ENCODE results near the gene LRIT1. TPM values are rescaled to one million over a fixed set of nuclear protein-coding genes. Genes with fewer than 3 reads are reported as not detected.

The LRIT1 gene
- total and polyA plus RNA-seq, 5 donors from 2014 or later, result not detected

DNA sequence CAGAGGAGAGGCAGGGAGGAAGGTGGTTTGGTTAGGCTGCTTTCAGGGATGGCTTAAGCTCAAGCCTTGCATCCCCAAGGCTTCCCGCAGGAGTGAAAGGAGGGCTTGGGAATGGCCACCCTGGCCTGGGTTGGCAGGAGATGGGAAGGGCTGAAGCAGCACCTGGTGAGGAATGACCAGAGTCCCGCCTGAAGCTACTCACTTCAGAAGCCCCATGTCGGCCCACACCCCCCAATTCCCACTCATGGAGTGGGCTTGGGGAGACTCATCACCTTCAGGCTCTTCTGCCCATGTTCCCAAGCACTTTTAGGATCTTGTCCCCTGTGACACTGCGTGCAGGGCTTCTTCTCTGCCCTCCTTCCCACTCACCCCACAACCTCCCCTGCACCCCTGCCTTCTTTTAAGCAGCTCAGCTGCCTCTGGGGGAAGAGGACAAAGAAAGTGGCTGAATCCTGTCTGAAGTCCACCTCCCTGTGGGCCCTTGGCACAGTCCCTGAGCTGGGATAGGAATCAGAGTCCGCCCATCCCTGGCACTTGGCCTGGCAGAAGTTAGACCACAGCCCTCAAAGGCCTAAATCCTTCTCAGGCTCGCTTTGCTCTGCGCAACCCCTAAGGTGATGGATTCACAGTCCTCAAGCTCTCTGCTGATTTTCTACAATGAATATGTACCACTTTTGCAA lies 20.0 kb upstream of the LRIT1 start:
- Histone ChIP-seq H3K9me3 (ENCODE audit: control insufficient read depth in 2 of 2, low read length in 2 of 2) (no peaks in the 10 kb centered on the region), H3K4me1 (ENCODE audit: control insufficient read depth, insufficient read depth, low read length, poor library complexity, severe bottlenecking) (peaks cover 6% of the 10 kb centered on the region), H3K4me3 (ENCODE audit: low read depth, low read length) (no peak overlapping the region), H3K27me3 (ENCODE audit: control insufficient read depth, insufficient read depth, low read length) (peaks cover 7% of the 10 kb centered on the region), H3K27ac (ENCODE audit: insufficient read depth, low read length, poor library complexity, severe bottlenecking) (no peak overlapping the region), H3K36me3 (ENCODE audit: control insufficient read depth, insufficient read depth, low read length) (no peaks in the 10 kb centered on the region)
- DNase-seq (no peak), ATAC-seq (ENCODE audit: low read depth in 2 of 2) (no peak)
- Mint-ChIP-seq H3K9me3 (no peaks in the 10 kb centered on the region), H3K27me3 (peaks cover 19% of the 10 kb centered on the region), H3K4me3 (no peak overlapping the region), H3K4me1 (peaks cover 0 to 7% (median 5%) of the 10 kb centered on the region in 4 donors), H3K36me3 (no peaks in the 10 kb centered on the region), H3K27ac (no peak overlapping the region)

GRCh38 chr10:84258034-84258695 lies 16.8 kb upstream of the LRIT1 start:
- ATAC-seq (ENCODE audit: low read depth in 2 of 2) (no peak), DNase-seq (no peak)
- Histone ChIP-seq H3K9me3 (ENCODE audit: control insufficient read depth in 2 of 2, low read length in 2 of 2) (no peaks in the 10 kb centered on the region), H3K4me3 (ENCODE audit: low read depth, low read length) (no peak overlapping the region), H3K27me3 (ENCODE audit: control insufficient read depth, insufficient read depth, low read length) (peaks cover 4% of the 10 kb centered on the region), H3K4me1 (ENCODE audit: control insufficient read depth, insufficient read depth, low read length, poor library complexity, severe bottlenecking) (peaks cover 3% of the 10 kb centered on the region), H3K27ac (ENCODE audit: insufficient read depth, low read length, poor library complexity, severe bottlenecking) (no peak overlapping the region), H3K36me3 (ENCODE audit: control insufficient read depth, insufficient read depth, low read length) (no peaks in the 10 kb centered on the region)
- Mint-ChIP-seq H3K36me3 (no peaks in the 10 kb centered on the region), H3K4me1 (peaks cover 0 to 4% (median 0%) of the 10 kb centered on the region in 4 donors), H3K9me3 (no peaks in the 10 kb centered on the region), H3K27me3 (peaks cover 15% of the 10 kb centered on the region), H3K4me3 (no peak overlapping the region), H3K27ac (peak overlapping the region in 1 of 3 donors; percentile 0)

DNA sequence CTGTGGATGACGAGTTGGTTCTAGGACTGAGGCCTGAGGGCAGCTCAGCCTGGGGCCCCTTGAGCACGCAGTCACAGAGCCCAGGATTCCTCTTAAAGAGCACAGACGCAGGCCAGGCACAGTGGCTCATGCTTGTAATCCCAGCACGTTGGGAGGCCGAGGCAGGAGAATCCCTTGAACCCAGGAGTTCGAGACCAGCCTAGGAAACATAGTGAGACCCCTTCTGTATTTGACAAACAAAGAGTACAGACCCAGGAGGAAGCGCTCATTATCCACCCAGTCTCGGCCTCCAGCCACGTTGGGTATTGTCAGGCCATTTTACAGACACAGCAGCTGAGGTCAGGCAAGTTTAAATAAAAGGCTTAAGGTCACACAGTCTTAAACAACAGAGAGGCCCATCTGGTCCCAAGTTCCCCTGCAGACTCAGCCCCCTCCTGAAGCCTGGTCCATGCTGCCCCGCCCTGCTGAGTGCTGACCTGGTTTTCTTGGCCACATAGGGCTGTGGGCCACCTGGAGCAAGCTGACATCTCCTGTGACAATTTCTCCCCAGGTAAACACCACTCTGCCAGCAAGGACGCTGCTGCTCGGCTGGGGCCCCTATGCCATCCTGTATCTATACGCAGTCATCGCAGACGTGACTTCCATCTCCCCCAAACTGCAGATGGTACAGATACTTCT lies 16.1 kb upstream of the LRIT1 start:
- H3K4me3 Mint-ChIP-seq, result no peak overlapping the region
- peaks cover 12% of the 10 kb centered on the region for H3K27me3 Mint-ChIP-seq
- Histone ChIP-seq H3K27ac (ENCODE audit: insufficient read depth, low read length, poor library complexity, severe bottlenecking) (no peak overlapping the region), H3K36me3 (ENCODE audit: control insufficient read depth, insufficient read depth, low read length) (no peaks in the 10 kb centered on the region), H3K4me1 (ENCODE audit: control insufficient read depth, insufficient read depth, low read length, poor library complexity, severe bottlenecking) (peaks cover 3% of the 10 kb centered on the region), H3K4me3 (ENCODE audit: low read depth, low read length) (no peak overlapping the region), H3K9me3 (ENCODE audit: control insufficient read depth in 2 of 2, low read length in 2 of 2) (no peaks in the 10 kb centered on the region), H3K27me3 (ENCODE audit: control insufficient read depth, insufficient read depth, low read length) (peaks cover 4% of the 10 kb centered on the region)
- no peaks in the 10 kb centered on the region for H3K36me3 Mint-ChIP-seq
- H3K27ac Mint-ChIP-seq, result peak overlapping the region in 1 of 3 donors; percentile 0
- H3K9me3 Mint-ChIP-seq, result no peaks in the 10 kb centered on the region
- ATAC-seq (ENCODE audit: low read depth in 2 of 2) (no peak), DNase-seq (no peak)
- peaks cover 0 to 4% (median 0%) of the 10 kb centered on the region in 4 donors for H3K4me1 Mint-ChIP-seq

DNA sequence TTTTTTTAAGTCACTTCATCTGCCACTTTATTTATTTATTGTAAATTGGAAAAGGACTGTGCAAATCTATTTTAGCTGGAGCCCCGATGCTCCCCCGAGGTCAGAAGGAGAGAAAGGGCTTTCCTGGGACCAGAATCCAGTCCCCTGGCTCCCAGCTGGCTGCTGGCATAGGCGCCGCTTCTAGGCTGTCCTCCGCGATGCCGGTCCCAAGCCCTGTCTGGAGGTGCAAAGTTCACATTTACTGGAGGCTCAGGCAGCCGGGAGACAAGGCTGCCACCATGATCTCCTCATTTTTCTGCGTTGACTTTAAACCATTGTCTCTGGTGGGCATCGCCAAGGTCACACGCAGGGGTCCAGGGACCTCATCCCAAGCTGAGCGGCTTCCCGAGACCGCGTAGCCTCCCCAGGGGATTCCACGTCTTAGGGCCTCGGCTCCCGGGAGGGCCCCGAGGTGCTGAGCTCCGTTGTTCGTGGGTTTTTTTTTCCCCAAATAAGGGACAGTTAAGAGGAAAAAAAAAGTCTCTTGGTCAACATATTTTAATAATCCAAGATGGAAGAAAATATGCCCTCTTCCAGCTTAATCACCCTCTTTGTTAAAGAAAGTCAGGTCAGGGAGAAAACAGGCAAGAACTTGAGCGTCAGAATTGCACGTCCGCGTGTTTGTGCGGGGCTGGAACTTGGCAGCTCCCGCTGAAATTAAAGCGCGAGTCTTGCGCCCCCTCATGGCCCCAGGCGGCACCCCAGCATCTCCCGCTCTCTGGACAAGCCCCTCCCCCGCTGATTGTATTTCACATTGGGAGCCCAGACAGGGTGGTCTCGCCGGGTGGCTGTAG lies 15.4 kb upstream of the LRIT1 start:
- H3K4me3 Mint-ChIP-seq, result no peak overlapping the region
- peak in 2 of 3 donors; percentile 5 to 47 for DNase-seq
- no peak overlapping the region for H3K27ac ChIP-seq (ENCODE audit: insufficient read depth, low read length, poor library complexity, severe bottlenecking)

DNA sequence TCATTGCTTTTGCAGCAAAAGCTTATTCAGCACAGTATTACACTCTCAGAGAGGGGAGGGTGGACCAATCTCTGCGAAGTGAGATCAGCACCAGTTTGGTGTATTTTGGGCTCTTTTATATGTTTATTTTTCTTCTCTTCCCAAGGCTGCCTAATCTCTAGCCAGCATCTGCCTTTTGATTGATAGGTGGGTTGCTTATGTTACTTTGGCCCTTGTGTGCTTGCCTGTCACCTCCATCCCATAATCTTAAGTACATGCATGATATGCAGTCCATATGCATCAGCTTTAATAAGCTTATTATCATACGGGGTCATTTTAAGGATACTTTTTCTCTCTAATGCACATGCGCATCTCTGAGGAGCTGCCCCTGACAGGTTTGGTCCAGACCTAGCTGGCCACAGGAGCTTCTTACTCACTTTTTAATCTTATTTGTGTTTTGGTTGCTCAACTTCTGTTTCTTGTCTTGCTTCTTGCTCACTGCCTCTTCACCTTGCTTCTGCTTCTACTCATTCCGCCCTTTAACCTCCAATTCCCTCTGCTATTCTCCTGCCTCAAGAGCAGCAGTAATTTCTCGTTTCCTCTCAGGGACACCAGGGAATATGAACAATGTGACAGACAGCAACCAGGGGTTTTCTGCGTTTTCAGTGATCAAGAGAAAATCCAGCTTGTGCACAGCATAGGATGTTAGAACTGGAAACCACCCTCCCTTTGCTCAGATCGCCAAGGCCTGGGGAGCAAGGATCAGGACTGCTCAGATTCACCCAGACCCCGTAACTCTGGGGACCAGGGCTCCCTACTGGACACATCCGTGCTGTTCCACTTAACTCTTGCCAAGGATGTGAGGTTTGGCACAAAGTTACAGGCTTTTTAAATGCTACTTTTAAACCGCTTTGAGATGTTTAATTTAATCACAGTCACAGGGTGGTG lies 13.5 kb upstream of the LRIT1 start:
- H3K27ac Mint-ChIP-seq, result peak overlapping the region in 1 of 3 donors; percentile 34
- H3K9me3 ChIP-seq (ENCODE audit: control insufficient read depth in 2 of 2, low read length in 2 of 2), result no peaks in the 10 kb centered on the region
- peaks cover 0 to 4% (median 0%) of the 10 kb centered on the region in 4 donors for H3K4me1 Mint-ChIP-seq
- H3K4me1 ChIP-seq (ENCODE audit: control insufficient read depth, insufficient read depth, low read length, poor library complexity, severe bottlenecking), result peaks cover 3% of the 10 kb centered on the region
- no peaks in the 10 kb centered on the region for H3K36me3 Mint-ChIP-seq
- H3K9me3 Mint-ChIP-seq, result no peaks in the 10 kb centered on the region
- ATAC-seq (ENCODE audit: low read depth in 2 of 2) (no peak), DNase-seq (no peak)
- no peak overlapping the region for H3K4me3 Mint-ChIP-seq
- no peak overlapping the region for H3K4me3 ChIP-seq (ENCODE audit: low read depth, low read length)
- no peaks in the 10 kb centered on the region for H3K36me3 ChIP-seq (ENCODE audit: control insufficient read depth, insufficient read depth, low read length)
- H3K27me3 ChIP-seq (ENCODE audit: control insufficient read depth, insufficient read depth, low read length), result peaks cover 4% of the 10 kb centered on the region
- peaks cover 7% of the 10 kb centered on the region for H3K27me3 Mint-ChIP-seq
- no peak overlapping the region for H3K27ac ChIP-seq (ENCODE audit: insufficient read depth, low read length, poor library complexity, severe bottlenecking)

More for the DNA sequence above, 15.4 kb upstream of the LRIT1 start:
- H3K4me1 ChIP-seq (ENCODE audit: control insufficient read depth, insufficient read depth, low read length, poor library complexity, severe bottlenecking), result peaks cover 3% of the 10 kb centered on the region
- Mint-ChIP-seq H3K27me3 (peaks cover 8% of the 10 kb centered on the region), H3K36me3 (no peaks in the 10 kb centered on the region), H3K4me1 (peaks cover 0 to 4% (median 0%) of the 10 kb centered on the region in 4 donors), H3K27ac (peak overlapping the region in 1 of 3 donors; percentile 12), H3K9me3 (no peaks in the 10 kb centered on the region)
- H3K9me3 ChIP-seq (ENCODE audit: control insufficient read depth in 2 of 2, low read length in 2 of 2), result no peaks in the 10 kb centered on the region
- no peak overlapping the region for H3K4me3 ChIP-seq (ENCODE audit: low read depth, low read length)
- H3K36me3 ChIP-seq (ENCODE audit: control insufficient read depth, insufficient read depth, low read length), result no peaks in the 10 kb centered on the region
- no peak for ATAC-seq (ENCODE audit: low read depth in 2 of 2)
- peaks cover 4% of the 10 kb centered on the region for H3K27me3 ChIP-seq (ENCODE audit: control insufficient read depth, insufficient read depth, low read length)

DNA sequence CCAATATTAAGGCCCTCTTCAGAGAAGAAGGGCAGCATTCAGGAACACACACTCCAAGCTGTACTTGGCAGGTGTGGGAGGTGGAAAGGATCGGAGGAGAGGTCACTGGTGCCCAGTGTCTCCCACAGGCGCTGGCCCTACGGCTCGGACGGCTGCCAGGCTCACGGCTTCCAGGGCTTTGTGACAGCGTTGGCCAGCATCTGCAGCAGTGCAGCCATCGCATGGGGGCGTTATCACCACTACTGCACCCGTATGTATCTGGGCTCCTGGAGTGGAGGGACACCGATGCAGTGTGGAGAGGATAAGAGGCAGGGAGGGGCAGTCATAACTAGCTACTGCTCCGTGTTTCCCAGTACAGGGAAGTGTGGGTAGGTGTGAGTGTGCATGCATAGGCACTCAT lies 7.4 kb upstream of the LRIT1 start:
- DNase-seq, result no peak
- Histone ChIP-seq H3K9me3 (ENCODE audit: control insufficient read depth in 2 of 2, low read length in 2 of 2) (no peaks in the 10 kb centered on the region), H3K27ac (ENCODE audit: insufficient read depth, low read length, poor library complexity, severe bottlenecking) (no peak overlapping the region), H3K27me3 (ENCODE audit: control insufficient read depth, insufficient read depth, low read length) (no peaks in the 10 kb centered on the region), H3K4me3 (ENCODE audit: low read depth, low read length) (no peak overlapping the region), H3K36me3 (ENCODE audit: control insufficient read depth, insufficient read depth, low read length) (no peaks in the 10 kb centered on the region), H3K4me1 (ENCODE audit: control insufficient read depth, insufficient read depth, low read length, poor library complexity, severe bottlenecking) (no peaks in the 10 kb centered on the region)
- Mint-ChIP-seq H3K4me3 (no peak overlapping the region), H3K36me3 (no peaks in the 10 kb centered on the region), H3K27me3 (peaks cover 6% of the 10 kb centered on the region), H3K9me3 (no peaks in the 10 kb centered on the region), H3K27ac (no peak overlapping the region), H3K4me1 (no peaks in the 10 kb centered on the region)
- no peak for ATAC-seq (ENCODE audit: low read depth in 2 of 2)

- Histone ChIP-seq H3K4me1 (ENCODE audit: control insufficient read depth, insufficient read depth, low read length, poor library complexity, severe bottlenecking) (no peaks in the 10 kb centered on the region), H3K27me3 (ENCODE audit: control insufficient read depth, insufficient read depth, low read length) (no peaks in the 10 kb centered on the region), H3K9me3 (ENCODE audit: control insufficient read depth in 2 of 2, low read length in 2 of 2) (no peaks in the 10 kb centered on the region), H3K36me3 (ENCODE audit: control insufficient read depth, insufficient read depth, low read length) (no peaks in the 10 kb centered on the region), H3K4me3 (ENCODE audit: low read depth, low read length) (no peak overlapping the region), H3K27ac (ENCODE audit: insufficient read depth, low read length, poor library complexity, severe bottlenecking) (no peak overlapping the region)
- H3K9me3 Mint-ChIP-seq, result no peaks in the 10 kb centered on the region
- H3K4me3 Mint-ChIP-seq, result no peak overlapping the region
- ATAC-seq (ENCODE audit: low read depth in 2 of 2), result no peak
- H3K4me1 Mint-ChIP-seq, result no peaks in the 10 kb centered on the region
- H3K27ac Mint-ChIP-seq, result no peak overlapping the region
- H3K36me3 Mint-ChIP-seq, result no peaks in the 10 kb centered on the region
- no peak for DNase-seq
- peaks cover 6% of the 10 kb centered on the region for H3K27me3 Mint-ChIP-seq
Measured at GRCh38 chr10:84247496-84247895, 6.2 kb upstream of the LRIT1 start.
